DMS79 (cell line): ENCODE results near the gene LAMA4.
A peak's percentile ranks its signal among the peaks of the same experiment; 100 is the strongest.

Experiments
- DNase-seq: peaks from one replicate; lab custom pipeline; 2025; lab: John Stamatoyannopoulos, UW

LAMA4 gene

DNA sequence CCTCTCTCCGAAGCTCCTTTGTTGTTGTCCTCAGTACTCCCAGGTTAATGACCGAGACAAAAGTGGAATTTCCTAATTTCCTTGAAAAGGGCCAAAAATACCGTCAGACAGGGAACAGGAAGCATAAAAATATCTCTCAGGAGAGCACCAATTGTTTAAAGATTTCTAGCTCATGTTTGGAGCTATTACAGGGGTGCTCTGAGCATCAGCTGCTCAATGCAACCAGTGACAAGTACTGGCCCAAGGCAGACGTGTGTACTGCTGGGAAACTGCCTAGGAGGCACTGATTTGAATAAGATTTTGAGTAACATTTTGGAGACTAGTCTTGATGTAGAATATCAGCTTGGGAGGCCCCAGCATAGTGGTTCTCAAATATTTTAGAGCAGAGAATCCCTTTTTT lies 17.3 kb downstream of the LAMA4 start:
- DNase-seq, result no peak

GRCh38 chr6:112235956-112236355 lies 18.4 kb downstream of the LAMA4 start:
- DNase-seq, result no peak

- DNase-seq, result no peak
These were observed 19.8 kb downstream of the LAMA4 start for GRCh38 chr6:112234601-112235000.

- no peak for DNase-seq
These were observed 20.5 kb downstream of the LAMA4 start for GRCh38 chr6:112233847-112234246.

DNA sequence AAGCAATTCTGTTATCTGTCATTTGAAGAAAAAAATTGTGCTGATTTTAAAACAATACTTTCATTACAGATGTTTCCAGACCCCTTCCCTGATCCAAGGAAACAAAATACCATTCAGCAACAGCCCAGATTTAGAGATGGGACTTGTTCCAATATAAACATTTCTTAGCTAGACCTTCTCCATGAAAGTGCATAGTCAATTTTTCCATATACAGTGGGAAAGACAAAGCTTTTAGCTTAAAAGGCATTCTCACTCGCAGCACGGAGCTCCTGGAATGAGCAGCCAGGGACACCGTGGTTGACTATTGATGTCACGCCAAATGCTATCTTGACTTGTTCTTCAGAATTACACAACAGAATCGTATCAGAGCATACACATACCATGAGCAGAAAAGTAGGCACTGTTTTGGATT lies 21.5 kb downstream of the LAMA4 start:
- no peak for DNase-seq

GRCh38 chr6:112231594-112232060 lies 22.7 kb downstream of the LAMA4 start:
- DNase-seq, result peak; percentile 27

DNA sequence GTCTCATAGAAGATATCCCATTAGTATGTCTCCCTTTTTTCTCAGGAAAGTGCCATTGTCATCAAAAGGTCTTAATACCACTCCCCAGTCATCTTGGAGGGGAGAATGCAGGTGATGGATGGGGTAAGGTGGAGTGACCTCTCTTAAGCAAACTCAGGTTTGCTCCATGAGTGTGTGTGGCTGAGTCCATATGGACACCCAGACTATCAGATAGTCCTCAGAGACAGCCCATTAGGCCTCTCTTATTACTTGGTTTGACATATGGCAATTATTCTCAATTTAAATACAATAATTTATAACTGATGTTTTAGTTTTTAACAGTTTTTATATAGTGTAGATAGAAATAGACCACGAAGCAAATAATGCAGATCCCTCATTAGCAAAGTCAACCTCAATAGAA lies 23.2 kb downstream of the LAMA4 start:
- DNase-seq, result no peak

DNA sequence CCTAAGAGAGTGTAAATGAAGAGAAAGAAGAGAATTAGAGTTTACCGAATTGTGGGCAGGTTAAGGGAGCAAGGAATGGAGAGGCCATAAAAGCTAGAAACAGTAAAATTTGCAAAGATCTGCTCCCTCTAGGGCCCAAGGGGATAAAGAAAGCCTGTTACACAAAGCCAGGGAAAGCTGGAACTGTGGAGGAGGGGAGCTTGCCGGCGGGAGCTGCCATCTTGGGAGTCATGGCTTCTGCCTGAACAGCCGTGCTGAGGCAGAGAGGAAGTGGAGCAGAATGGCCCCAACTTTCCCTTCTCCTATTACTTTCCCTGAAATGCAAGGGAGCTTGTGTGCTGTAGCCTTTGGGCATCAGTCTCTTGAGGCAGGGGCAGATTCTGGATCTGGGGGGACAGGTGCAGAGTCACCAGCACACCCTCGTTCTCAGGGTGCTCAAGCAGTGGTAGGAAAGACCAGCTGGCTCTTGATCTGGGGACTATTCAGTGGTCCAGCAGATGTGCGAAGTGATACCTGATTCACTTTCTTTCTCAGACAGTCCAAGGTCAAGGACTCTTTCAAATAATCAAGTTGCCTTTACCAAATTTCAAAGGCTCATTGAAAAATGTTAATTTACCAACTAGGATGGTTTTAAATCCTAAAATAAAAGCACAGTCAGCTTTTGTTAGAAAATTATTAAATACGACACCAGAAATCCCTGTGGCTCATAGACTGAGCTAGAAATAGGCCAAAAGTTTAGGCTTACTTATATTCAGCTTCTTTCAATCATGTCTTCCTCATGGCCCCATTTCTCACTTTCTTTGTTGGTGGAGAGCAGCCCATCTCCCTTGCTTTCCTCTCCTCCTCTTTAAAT lies 25.7 kb downstream of the LAMA4 start:
- DNase-seq, result no peak

- no peak for DNase-seq
These were observed 26.4 kb downstream of the LAMA4 start for GRCh38 chr6:112227992-112228391.

DNA sequence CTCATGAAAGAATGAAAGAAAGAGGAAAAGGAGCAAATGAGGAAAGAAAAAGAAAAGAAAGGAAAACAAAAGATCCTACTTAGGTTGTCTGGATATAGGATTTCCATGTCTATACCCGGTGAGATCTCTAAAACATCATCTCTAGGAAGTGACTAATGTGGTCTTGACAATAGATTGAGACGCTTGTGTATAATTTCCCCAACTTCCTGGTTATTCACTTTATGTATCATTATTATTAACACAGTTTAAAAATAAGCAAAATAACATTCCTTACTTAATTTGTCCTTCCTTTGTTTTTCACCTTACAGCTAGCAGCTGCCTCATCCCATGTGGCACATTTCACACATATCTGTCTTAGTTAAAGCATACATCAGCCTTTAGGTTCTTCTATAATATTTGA lies 27.0 kb downstream of the LAMA4 start:
- DNase-seq, result no peak

DNA sequence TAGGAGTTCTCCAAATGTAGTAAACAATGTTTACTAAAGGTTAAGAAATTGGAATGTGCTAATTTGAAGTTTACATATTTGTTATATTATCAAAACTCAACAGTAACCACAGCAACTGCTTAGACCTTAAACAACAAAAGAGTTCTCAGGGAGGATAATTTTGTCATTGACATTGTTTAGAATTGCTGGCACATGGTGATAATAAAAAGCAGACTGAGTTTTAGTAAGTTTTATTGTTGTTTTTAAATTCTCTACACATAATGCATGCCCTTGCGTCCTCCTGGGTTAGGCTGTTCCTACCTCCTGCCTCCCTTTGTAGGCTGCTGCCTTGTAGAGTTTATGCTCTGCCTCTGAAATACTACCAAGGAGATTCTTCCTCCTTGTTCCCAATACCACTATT lies 28.7 kb downstream of the LAMA4 start:
- DNase-seq, result no peak

- no peak for DNase-seq
These were observed 30.3 kb downstream of the LAMA4 start for GRCh38 chr6:112224088-112224487.

DNA sequence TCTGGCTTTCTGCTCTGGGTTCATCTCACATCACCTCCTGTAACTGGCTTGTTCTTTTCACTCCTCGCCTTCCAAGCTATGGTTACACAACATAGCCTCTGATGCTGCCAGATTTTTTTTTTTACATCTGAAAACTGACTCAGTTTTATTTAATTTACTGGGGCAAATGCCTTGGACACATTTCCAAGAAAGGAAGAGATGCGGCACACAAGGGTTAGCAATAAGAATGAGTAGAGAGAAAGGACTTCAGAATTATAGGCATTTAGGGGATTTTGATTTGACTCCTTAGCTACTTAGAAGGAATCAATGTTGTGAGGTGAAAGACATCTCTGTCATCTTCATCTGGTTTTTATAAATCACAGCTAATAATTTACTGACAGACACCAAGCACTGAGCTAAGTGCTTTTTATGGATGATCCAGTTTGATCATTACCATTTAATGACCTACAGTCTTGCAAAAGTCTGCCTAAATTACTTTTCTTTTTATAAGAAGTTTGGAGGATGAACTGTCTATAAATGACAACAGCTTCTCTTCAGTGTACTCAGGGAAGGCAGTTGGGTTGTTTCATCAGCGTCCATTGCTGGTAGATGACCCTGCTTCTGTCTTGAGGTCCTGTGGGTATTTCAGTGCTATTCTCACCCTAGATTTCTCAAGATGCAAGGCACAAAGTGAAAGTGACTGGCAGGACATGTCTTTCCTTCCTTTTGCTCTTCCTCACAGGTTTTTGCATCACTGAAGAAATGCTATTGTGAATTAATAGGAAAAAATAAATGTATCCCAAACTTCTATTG lies 31.1 kb downstream of the LAMA4 start:
- DNase-seq, result no peak

- DNase-seq, result peak; percentile 64
These were observed 32.1 kb downstream of the LAMA4 start for GRCh38 chr6:112221981-112222852.

GRCh38 chr6:112221561-112221960 lies 32.8 kb downstream of the LAMA4 start:
- no peak for DNase-seq

GRCh38 chr6:112218563-112218962 lies 35.8 kb downstream of the LAMA4 start:
- no peak for DNase-seq

GRCh38 chr6:112216662-112217551 lies 37.5 kb downstream of the LAMA4 start:
- peak; percentile 39 for DNase-seq

- no peak for DNase-seq
These were observed 38.7 kb downstream of the LAMA4 start for GRCh38 chr6:112215488-112216284.

DNA sequence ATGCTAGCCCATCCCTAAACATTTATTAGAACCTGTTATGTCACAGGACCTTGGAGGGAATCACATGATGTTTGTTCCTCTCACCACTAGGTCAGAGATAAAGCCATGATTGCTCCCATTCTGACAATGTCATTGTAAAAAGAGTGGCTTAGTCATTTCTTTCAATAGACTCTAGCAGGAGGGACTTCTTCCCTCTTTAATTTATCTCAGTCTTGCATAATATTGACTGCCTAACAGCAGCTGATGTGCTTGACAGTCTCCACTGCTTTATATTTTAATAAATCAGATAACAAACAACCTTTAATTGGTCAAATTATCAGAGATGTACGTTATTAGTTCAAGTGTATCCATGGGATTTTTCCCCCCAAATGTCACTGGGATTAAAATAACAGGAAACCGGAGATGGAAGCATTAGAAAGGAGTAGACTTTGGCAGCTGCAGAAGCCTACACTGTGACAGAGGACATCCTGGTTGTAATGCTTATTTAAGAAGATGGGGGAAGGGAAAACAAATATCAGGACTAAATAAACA lies 39.6 kb downstream of the LAMA4 start:
- no peak for DNase-seq

GRCh38 chr6:112210852-112211251 lies 43.5 kb downstream of the LAMA4 start:
- no peak for DNase-seq
